Neuronal stem cell (in vitro differentiated cells): Measurements from ENCODE around the gene SAFB2.

Experiments
- DNase-seq: peaks from one replicate; pipeline ENCODE4 v3.0.0-alpha.2; 2013; ENCODE audit warnings: low spot score
- H2AFZ ChIP-seq: one replicate; pipeline ENCODE4 v1.6.1; 2013; ENCODE audit warnings: mild to moderate bottlenecking, low read length, inconsistent platforms
- H2AK5ac ChIP-seq: 2 replicates; pipeline ENCODE4 v1.6.1; 2013; ENCODE audit warnings: low read depth, mild to moderate bottlenecking, inconsistent platforms, low read length, moderate library complexity, mixed read lengths
- H2BK120ac ChIP-seq: 2 replicates; pipeline ENCODE4 v1.6.1; 2013; ENCODE audit warnings: low read depth, mild to moderate bottlenecking, inconsistent platforms, low read length, moderate library complexity, mixed read lengths
- H2BK12ac ChIP-seq: one replicate; pipeline ENCODE4 v1.6.1; 2013; ENCODE audit warnings: low read length, inconsistent platforms
- H2BK15ac ChIP-seq: 2 replicates; pipeline ENCODE4 v1.6.1; 2013; ENCODE audit warnings: mild to moderate bottlenecking, low read length, inconsistent platforms, mixed read lengths
- H2BK5ac ChIP-seq: one replicate; pipeline ENCODE4 v1.6.1; 2013; ENCODE audit warnings: inconsistent platforms, mild to moderate bottlenecking, low read length, moderate library complexity
- H3K14ac ChIP-seq: one replicate; pipeline ENCODE4 v1.6.1; 2013; ENCODE audit warnings: low read length, inconsistent platforms
- H3K18ac ChIP-seq: 2 replicates; pipeline ENCODE4 v1.6.1; 2013; ENCODE audit warnings: low read length, inconsistent platforms
- H3K23ac ChIP-seq: 2 replicates; pipeline ENCODE4 v1.6.1; 2013; ENCODE audit warnings: low read depth, mild to moderate bottlenecking, mixed read lengths, low read length, inconsistent platforms; ENCODE audit not compliant: poor library complexity
- H3K27ac ChIP-seq: replicated peaks from 3 replicates; pipeline ENCODE4 v1.5.1; 2013; ENCODE audit warnings: low read length, inconsistent platforms
- H3K27me3 ChIP-seq, 3 experiments: 2 replicates each; pipeline ENCODE4 v1.6.1; 2013; ENCODE audit warnings: low read length in 3 of 3, mild to moderate bottlenecking in 2 of 3, inconsistent platforms in 1 of 3, low read depth in 1 of 3, mixed read lengths in 1 of 3, moderate library complexity in 1 of 3; ENCODE audit not compliant: control insufficient read depth in 3 of 3, insufficient read depth in 3 of 3
- H3K36me3 ChIP-seq, 2 donors: replicated peaks in 1 of 2; 2 replicates each; pipeline ENCODE4 v1.6.1; 2013; ENCODE audit warnings: low read length in 2 of 2; ENCODE audit not compliant: control insufficient read depth in 2 of 2, insufficient read depth in 2 of 2
- H3K4ac ChIP-seq: 2 replicates; pipeline ENCODE4 v1.6.1; 2013; ENCODE audit warnings: inconsistent platforms, mild to moderate bottlenecking, low read length, moderate library complexity
- H3K4me1 ChIP-seq, 2 donors: 1 replicate in 1 of 2; 2 replicates in 1 of 2; pipeline ENCODE4 v1.6.1; 2013; ENCODE audit warnings: low read length in 2 of 2, low read depth in 1 of 2; ENCODE audit not compliant: control insufficient read depth in 2 of 2, insufficient read depth in 1 of 2
- H3K4me2 ChIP-seq: one replicate; pipeline ENCODE4 v1.6.1; 2013; ENCODE audit warnings: mild to moderate bottlenecking, low read length, inconsistent platforms; ENCODE audit not compliant: insufficient read depth, poor library complexity, severe bottlenecking
- H3K4me3 ChIP-seq, 2 donors: 2 replicates each; pipeline ENCODE4 v1.5.1; 2013; ENCODE audit warnings: low read length in 2 of 2, mild to moderate bottlenecking in 2 of 2, inconsistent platforms in 1 of 2, moderate library complexity in 1 of 2
- H3K79me1 ChIP-seq: one replicate; pipeline ENCODE4 v1.6.1; 2013; ENCODE audit warnings: low read depth, mild to moderate bottlenecking, inconsistent platforms, low read length, moderate library complexity
- H3K9ac ChIP-seq: one replicate; pipeline ENCODE4 v1.6.1; 2013; ENCODE audit warnings: mild to moderate bottlenecking, low read depth, low read length, inconsistent platforms; ENCODE audit not compliant: poor library complexity
- H3K9me3 ChIP-seq, 2 donors: replicated peaks in 1 of 2; 2 replicates each; pipeline versions ENCODE3 to v1.6.1; 2013; ENCODE audit warnings: low read length in 2 of 2, mild to moderate bottlenecking in 2 of 2, inconsistent platforms in 1 of 2, low read depth in 1 of 2, mixed read lengths in 1 of 2, moderate library complexity in 1 of 2; ENCODE audit not compliant: control insufficient read depth in 2 of 2, insufficient read depth in 1 of 2
- H4K8ac ChIP-seq: one replicate; pipeline ENCODE4 v1.6.1; 2013; ENCODE audit warnings: low read depth, mild to moderate bottlenecking, inconsistent platforms, low read length, moderate library complexity
- H4K91ac ChIP-seq: one replicate; pipeline ENCODE4 v1.6.1; 2013; ENCODE audit warnings: low read length, low read depth, mild to moderate bottlenecking, inconsistent platforms; ENCODE audit not compliant: poor library complexity
- WGBS, 2 donors: extraction: QIAGEN DNeasy Blood & Tissue Kit; methylation state at CpG; one replicate each; pipeline ENCODE4 v1.1.7; 2013; ENCODE audit warnings: missing lambda C conversion rate in 2 of 2, mixed read lengths in 1 of 2; ENCODE audit not compliant: insufficient read length in 2 of 2, insufficient replicate concordance in 1 of 2; ENCODE audit errors: extremely low coverage in 2 of 2; 5-methylcytosine and 5-hydroxymethylcytosine counted together

SAFB2 gene

DNA sequence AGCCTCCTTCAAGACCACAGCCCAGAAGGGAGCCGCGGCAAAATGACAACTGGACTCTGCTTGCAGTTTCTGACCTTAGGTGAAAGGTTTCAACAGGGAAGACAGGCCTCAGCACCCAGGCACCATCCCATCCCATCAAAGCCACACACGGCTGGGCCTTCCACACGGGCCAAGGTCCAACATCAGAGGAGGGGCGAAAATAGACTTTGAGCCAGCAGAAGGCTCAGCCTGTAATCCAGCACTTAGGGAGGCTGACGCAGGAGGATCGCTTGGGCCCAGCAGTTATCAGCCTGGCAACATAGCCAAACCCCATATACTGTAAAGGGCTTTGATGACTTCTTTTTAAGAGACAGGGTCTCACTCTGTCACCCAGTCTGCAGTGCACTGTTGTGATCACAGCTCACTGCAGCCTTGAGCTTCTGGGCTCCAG, 28.0 kb downstream of the SAFB2 start:
- Histone ChIP-seq H3K18ac (no peak overlapping the region), H2BK120ac (no peak overlapping the region), H3K9me3 (no peaks in the 10 kb centered on the region), H2AK5ac (no peak overlapping the region), H2BK12ac (no peak overlapping the region), H3K79me1 (peaks cover 3% of the 10 kb centered on the region), H3K27me3 (no peaks in the 10 kb centered on the region), H2BK15ac (no peak overlapping the region), H2BK5ac (no peak overlapping the region), H3K4me3 (no peak overlapping the region), H4K91ac (no peak overlapping the region), H2AFZ (no peak overlapping the region), H3K14ac (no peak overlapping the region), H4K8ac (no peak overlapping the region), H3K23ac (no peak overlapping the region), H3K4me2 (no peak overlapping the region), H3K27ac (no peak overlapping the region), H3K4me1 (no peaks in the 10 kb centered on the region), H3K4ac (no peak overlapping the region), H3K36me3 (peaks cover 67 to 98% of the 10 kb centered on the region in 2 donors), H3K9ac (no peak overlapping the region)
- no peak for DNase-seq
- WGBS, 2 donors: no CpG with 5 or more reads among the region's 7 CpGs

DNA sequence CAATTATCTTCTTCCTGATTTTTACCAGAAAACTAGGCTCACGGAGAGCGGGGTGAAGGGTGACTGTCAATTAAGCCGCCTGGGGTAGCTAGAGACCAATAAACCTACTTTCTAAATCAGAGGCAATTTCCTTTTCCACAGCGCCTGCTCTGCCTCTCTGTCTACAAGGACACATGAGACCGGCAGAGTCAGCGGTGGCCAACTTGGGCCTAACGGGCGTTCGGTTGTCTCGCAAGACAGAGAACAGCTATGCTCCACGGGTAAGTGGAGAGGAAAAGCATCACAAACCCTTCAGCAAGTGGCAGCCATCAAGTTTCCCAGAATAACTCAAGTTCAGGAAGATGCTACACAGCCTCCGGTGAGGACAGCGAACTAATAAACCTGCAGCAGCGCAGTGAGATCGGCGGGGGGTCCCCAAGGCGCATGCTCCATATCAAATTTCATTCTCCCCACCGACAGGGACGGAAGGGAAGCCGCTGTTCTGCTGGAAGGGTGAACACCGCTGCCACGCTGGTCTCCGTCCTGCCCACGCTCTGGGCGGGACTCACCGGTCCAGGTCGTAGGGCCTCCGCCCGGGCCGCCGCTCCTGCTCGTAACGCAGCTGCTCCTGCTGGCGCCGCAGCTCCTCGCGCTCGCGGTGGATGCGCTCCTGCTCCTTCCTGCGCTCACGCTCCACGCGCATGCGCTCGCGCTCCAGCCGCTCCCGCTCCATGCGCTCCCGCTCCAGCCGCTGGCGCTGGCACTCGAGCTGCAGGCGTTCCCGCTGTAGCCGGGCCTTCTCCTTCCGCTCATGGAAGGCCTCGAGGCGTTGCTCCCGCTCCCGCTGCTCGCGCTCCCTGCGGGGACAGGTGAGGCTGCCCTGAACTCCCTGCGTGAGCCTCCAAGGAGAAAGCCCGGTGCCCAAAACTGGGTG, 29.0 kb downstream of the SAFB2 start:
- Histone ChIP-seq H2BK120ac (no peak overlapping the region), H3K9ac (no peak overlapping the region), H2AFZ (no peak overlapping the region), H3K4me2 (no peak overlapping the region), H2BK5ac (no peak overlapping the region), H3K79me1 (peaks cover 3% of the 10 kb centered on the region), H4K91ac (no peak overlapping the region), H3K14ac (no peak overlapping the region), H3K9me3 (no peaks in the 10 kb centered on the region), H3K18ac (no peak overlapping the region), H3K36me3 (peaks cover 64 to 98% of the 10 kb centered on the region in 2 donors), H3K4me1 (no peaks in the 10 kb centered on the region), H3K23ac (no peak overlapping the region), H3K27ac (no peak overlapping the region), H3K4me3 (no peak overlapping the region), H3K4ac (no peak overlapping the region), H2BK12ac (no peak overlapping the region), H2AK5ac (no peak overlapping the region), H3K27me3 (no peaks in the 10 kb centered on the region), H2BK15ac (no peak overlapping the region), H4K8ac (no peak overlapping the region)
- no CpG with 5 or more reads among the region's 67 CpGs for WGBS, 2 donors
- no peak for DNase-seq

DNA sequence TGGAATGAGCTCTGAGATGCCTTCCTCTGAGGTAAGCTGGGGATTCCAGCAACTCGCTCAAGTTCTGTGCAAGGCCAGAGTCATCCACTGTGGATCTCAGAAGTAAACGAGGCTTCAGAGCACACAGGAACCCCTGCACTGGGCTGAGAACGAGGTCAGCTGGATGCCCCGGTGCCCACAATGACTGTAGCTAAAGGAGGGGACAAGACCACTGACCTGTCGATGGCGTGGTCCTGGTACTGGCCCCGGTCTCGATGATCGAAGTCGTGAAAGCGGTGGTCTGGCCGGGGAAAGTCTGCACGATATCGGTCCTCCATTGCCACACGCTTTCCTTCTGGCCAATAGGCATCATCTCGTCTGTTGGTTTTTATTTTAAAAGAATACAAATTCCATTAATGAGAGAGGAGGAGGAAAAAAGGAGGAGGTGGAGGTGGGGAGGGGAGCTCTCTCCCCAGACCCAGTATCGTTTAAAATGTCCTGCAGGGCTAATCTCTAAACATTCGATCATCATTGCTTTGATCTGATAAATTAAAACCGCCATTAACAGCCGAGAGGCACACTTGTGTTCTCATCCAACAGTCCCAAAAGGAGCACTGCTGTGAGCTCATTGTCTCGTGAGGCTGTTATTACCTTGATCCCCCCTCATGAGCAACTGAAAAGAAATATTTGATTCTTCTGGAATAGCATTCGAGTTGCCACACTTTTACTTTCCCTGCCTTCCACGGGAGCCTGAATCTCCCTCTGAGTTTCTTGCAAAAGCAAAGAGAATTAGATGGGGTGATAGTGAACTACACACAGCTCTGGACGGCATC, 29.8 kb downstream of the SAFB2 start:
- Histone ChIP-seq H2BK12ac (no peak overlapping the region), H2AK5ac (no peak overlapping the region), H4K8ac (no peak overlapping the region), H4K91ac (no peak overlapping the region), H2BK15ac (no peak overlapping the region), H3K14ac (no peak overlapping the region), H3K18ac (no peak overlapping the region), H3K79me1 (peaks cover 3% of the 10 kb centered on the region), H3K23ac (no peak overlapping the region), H3K4me2 (no peak overlapping the region), H3K9ac (no peak overlapping the region), H3K4me1 (no peaks in the 10 kb centered on the region), H3K9me3 (no peaks in the 10 kb centered on the region), H3K4ac (no peak overlapping the region), H3K36me3 (peaks cover 65 to 98% of the 10 kb centered on the region in 2 donors), H2AFZ (no peak overlapping the region), H3K4me3 (no peak overlapping the region), H2BK120ac (no peak overlapping the region), H3K27me3 (no peaks in the 10 kb centered on the region), H2BK5ac (no peak overlapping the region), H3K27ac (no peak overlapping the region)
- no CpG with 5 or more reads among the region's 24 CpGs for WGBS, 2 donors
- DNase-seq: no peak

DNA sequence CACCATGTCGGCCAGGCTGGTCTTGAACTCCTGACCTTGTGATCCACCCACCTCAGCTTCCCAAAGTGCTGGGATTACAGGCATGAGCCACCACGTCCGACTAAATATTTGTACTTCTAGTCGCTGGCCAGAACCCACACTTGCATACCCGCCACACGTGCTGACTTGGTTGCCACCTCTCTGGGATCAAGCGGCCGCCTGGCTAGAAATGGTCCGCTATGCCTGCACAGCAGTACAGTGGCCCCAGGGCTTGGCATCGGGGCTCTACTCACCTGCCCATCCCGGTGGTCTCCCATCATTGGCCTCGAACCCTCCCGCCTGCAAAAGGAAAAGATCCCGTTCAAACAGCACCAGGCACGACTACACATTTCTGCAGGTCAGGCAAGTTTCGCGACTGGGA, 31.1 kb downstream of the SAFB2 start:
- Histone ChIP-seq H3K36me3 (peaks cover 61 to 98% of the 10 kb centered on the region in 2 donors), H2BK120ac (no peak overlapping the region), H2AK5ac (no peak overlapping the region), H3K9ac (no peak overlapping the region), H4K8ac (no peak overlapping the region), H2AFZ (no peak overlapping the region), H3K79me1 (peaks cover 2% of the 10 kb centered on the region), H2BK15ac (no peak overlapping the region), H2BK5ac (no peak overlapping the region), H3K18ac (no peak overlapping the region), H3K23ac (no peak overlapping the region), H3K27ac (no peak overlapping the region), H3K27me3 (no peaks in the 10 kb centered on the region), H2BK12ac (no peak overlapping the region), H3K4ac (no peak overlapping the region), H3K4me2 (no peak overlapping the region), H4K91ac (no peak overlapping the region), H3K4me3 (no peak overlapping the region), H3K14ac (no peak overlapping the region), H3K4me1 (peaks cover 0 to 3% of the 10 kb centered on the region in 2 donors), H3K9me3 (no peaks in the 10 kb centered on the region)
- WGBS, 2 donors: no CpG with 5 or more reads among the region's 17 CpGs
- no peak for DNase-seq
